Astrocyte (in vitro differentiated cells and primary cell): ENCODE results near the gene TMEM270. TPM values are rescaled to one million over a fixed set of nuclear protein-coding genes. Genes with fewer than 3 reads are reported as not detected.

Source experiments
- DNase-seq: peaks from one replicate; pipeline ENCODE4 v3.0.0-alpha.2; 2010; ENCODE audit warnings: low read depth
- FAIRE-seq: peaks from 2 replicates; lab custom pipeline; 2011; peaks lifted over from hg19 to GRCh38; lab: Jason Lieb, UNC
- H2AFZ ChIP-seq: 2 replicates; pipeline ENCODE4 v1.6.0; 2012; ENCODE audit warnings: low read depth, low read length, inconsistent platforms
- H3K27ac ChIP-seq: 2 replicates; pipeline ENCODE4 v1.5.1; 2011; ENCODE audit warnings: low read depth, low read length, inconsistent platforms
- H3K27me3 ChIP-seq: 2 replicates; pipeline ENCODE4 v1.6.0; 2011; ENCODE audit warnings: low read length, inconsistent platforms; ENCODE audit not compliant: insufficient read depth
- H3K36me3 ChIP-seq: 2 replicates; pipeline ENCODE4 v1.5.1; 2011; ENCODE audit warnings: low read length, inconsistent platforms; ENCODE audit not compliant: insufficient read depth
- H3K4me1 ChIP-seq: 2 replicates; pipeline ENCODE4 v1.5.1; 2011; ENCODE audit warnings: low read length, inconsistent platforms; ENCODE audit not compliant: insufficient read depth
- H3K4me2 ChIP-seq: 2 replicates; pipeline ENCODE4 v1.6.0; 2012; ENCODE audit warnings: low read length, inconsistent platforms
- H3K4me3 ChIP-seq: 2 replicates; pipeline ENCODE4 v1.5.1; 2011; ENCODE audit warnings: low read depth, mild to moderate bottlenecking, low read length, inconsistent platforms; ENCODE audit not compliant: insufficient read depth
- H3K79me2 ChIP-seq: 2 replicates; pipeline ENCODE4 v1.6.0; 2012; ENCODE audit warnings: mild to moderate bottlenecking, low read length, inconsistent platforms; ENCODE audit not compliant: insufficient read depth
- H3K9ac ChIP-seq: 2 replicates; pipeline ENCODE4 v1.6.0; 2012; ENCODE audit warnings: mild to moderate bottlenecking, low read length, inconsistent platforms
- H3K9me3 ChIP-seq: 2 replicates; pipeline ENCODE4 v1.5.1; 2012; ENCODE audit warnings: low read depth, mild to moderate bottlenecking, low read length, inconsistent platforms; ENCODE audit not compliant: insufficient read depth
- H4K20me1 ChIP-seq: 2 replicates; pipeline ENCODE4 v1.6.0; 2012; ENCODE audit warnings: low read length, inconsistent platforms; ENCODE audit not compliant: insufficient read depth
- H3K27ac Mint-ChIP-seq: one replicate; pipeline ENCODE4 v1.8.0; 2021; ENCODE audit warnings: mild to moderate bottlenecking, mixed read lengths; ENCODE audit not compliant: unreplicated experiment
- H3K27me3 Mint-ChIP-seq: one replicate; pipeline ENCODE4 v1.8.0; 2021; ENCODE audit warnings: low read depth, mixed read lengths; ENCODE audit not compliant: unreplicated experiment
- H3K36me3 Mint-ChIP-seq: one replicate; pipeline ENCODE4 v1.8.0; 2021; ENCODE audit warnings: low read depth, mixed read lengths; ENCODE audit not compliant: unreplicated experiment
- H3K4me1 Mint-ChIP-seq: one replicate; pipeline ENCODE4 v1.8.0; 2021; ENCODE audit warnings: low read depth, mixed read lengths; ENCODE audit not compliant: unreplicated experiment
- H3K4me3 Mint-ChIP-seq: one replicate; pipeline ENCODE4 v1.8.0; 2021; ENCODE audit warnings: mild to moderate bottlenecking, moderate library complexity, mixed read lengths; ENCODE audit not compliant: unreplicated experiment
- H3K9me3 Mint-ChIP-seq: one replicate; pipeline ENCODE4 v1.8.0; 2021; ENCODE audit warnings: mild to moderate bottlenecking, mixed read lengths; ENCODE audit not compliant: unreplicated experiment
- EZH2 ChIP-seq: IDR thresholded peaks from 2 replicates; pipeline ENCODE4 v1.6.1; 2012; ENCODE audit warnings: mild to moderate bottlenecking, low read length, inconsistent platforms; ENCODE audit not compliant: insufficient read depth
- total RNA-seq: library from RNA; stranded (reverse); gene quantifications from 2 replicates; pipeline ENCODE4 v1.2.1, GENCODE V29; 2021
- TF ChIP-seq, protein P1 (sequence below): IDR thresholded peaks from 2 replicates; pipeline ENCODE4 v1.5.1; 2011; ENCODE audit warnings: low read depth, mild to moderate bottlenecking, inconsistent platforms, low read length, moderate library complexity; ENCODE audit not compliant: insufficient read depth

TMEM270 gene
- total RNA-seq, 1 donor from 2014 or later: not detected

DNA sequence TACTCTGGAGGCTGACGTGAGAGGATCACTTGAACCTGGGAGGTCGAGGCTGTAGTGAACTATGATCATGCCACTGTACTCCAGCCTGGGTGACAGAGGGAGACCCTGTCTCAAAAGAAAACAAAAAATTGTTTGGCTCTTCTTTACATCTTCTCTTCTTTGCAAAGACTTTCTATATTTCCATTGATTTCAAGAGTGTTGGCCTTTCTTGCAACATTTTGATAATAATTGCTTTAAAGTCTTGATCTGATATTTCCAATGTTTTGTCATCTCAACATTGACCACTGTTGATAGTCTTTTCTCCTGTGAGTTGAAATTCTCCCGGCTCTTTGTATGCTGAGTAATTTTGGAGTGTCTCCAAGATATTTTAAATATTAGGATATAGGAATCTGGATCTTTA lies 48.0 kb upstream of the TMEM270 start:
- DNase-seq (no peak), FAIRE-seq (no peak)
- Mint-ChIP-seq H3K4me3 (no peak overlapping the region), H3K9me3 (peaks cover 6% of the 10 kb centered on the region), H3K4me1 (no peaks in the 10 kb centered on the region), H3K27ac (no peak overlapping the region), H3K36me3 (no peaks in the 10 kb centered on the region), H3K27me3 (peaks cover 10% of the 10 kb centered on the region)
- Histone ChIP-seq H3K79me2 (no peaks in the 10 kb centered on the region), H3K9ac (no peak overlapping the region), H3K27me3 (no peaks in the 10 kb centered on the region), H4K20me1 (no peaks in the 10 kb centered on the region), H3K9me3 (no peaks in the 10 kb centered on the region), H3K4me2 (no peak overlapping the region), H2AFZ (no peak overlapping the region), H3K4me1 (no peaks in the 10 kb centered on the region), H3K27ac (no peak overlapping the region), H3K36me3 (no peaks in the 10 kb centered on the region), H3K4me3 (no peak overlapping the region)
- TF ChIP-seq, protein P1, sequence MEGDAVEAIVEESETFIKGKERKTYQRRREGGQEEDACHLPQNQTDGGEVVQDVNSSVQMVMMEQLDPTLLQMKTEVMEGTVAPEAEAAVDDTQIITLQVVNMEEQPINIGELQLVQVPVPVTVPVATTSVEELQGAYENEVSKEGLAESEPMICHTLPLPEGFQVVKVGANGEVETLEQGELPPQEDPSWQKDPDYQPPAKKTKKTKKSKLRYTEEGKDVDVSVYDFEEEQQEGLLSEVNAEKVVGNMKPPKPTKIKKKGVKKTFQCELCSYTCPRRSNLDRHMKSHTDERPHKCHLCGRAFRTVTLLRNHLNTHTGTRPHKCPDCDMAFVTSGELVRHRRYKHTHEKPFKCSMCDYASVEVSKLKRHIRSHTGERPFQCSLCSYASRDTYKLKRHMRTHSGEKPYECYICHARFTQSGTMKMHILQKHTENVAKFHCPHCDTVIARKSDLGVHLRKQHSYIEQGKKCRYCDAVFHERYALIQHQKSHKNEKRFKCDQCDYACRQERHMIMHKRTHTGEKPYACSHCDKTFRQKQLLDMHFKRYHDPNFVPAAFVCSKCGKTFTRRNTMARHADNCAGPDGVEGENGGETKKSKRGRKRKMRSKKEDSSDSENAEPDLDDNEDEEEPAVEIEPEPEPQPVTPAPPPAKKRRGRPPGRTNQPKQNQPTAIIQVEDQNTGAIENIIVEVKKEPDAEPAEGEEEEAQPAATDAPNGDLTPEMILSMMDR: no peak
- TF ChIP-seq EZH2: no peak

DNA sequence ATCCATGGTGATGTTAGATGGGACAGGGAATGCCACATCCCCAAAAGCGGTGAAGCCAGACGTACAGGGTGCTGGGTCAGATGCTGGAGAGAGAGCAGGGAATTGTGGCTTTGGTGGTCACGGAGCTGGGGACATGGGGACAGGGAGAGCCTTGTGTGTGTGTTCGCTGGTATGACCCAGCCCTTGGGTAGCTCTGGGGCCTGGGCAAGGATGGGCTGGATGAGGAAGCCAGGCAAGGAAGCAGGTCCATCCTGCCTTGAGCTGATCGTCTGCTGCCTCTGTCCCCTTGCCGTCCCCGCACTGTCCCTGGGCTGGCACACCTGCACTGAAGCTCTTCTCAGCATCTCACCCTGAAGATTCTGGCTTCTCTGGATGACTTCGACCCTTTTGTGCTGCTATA lies 45.5 kb upstream of the TMEM270 start:
- FAIRE-seq: no peak
- H3K9ac ChIP-seq: no peak overlapping the region
- H3K4me2 ChIP-seq: no peak overlapping the region
- Mint-ChIP-seq H3K36me3 (no peaks in the 10 kb centered on the region), H3K27me3 (peaks cover 10% of the 10 kb centered on the region), H3K4me1 (no peaks in the 10 kb centered on the region), H3K4me3 (no peak overlapping the region), H3K27ac (no peak overlapping the region), H3K9me3 (peaks cover 6% of the 10 kb centered on the region)
- no peak overlapping the region for H3K27ac ChIP-seq
- H4K20me1 ChIP-seq: no peaks in the 10 kb centered on the region
- H3K27me3 ChIP-seq: no peaks in the 10 kb centered on the region
- no peak overlapping the region for H2AFZ ChIP-seq
- no peaks in the 10 kb centered on the region for H3K9me3 ChIP-seq
- no peaks in the 10 kb centered on the region for H3K79me2 ChIP-seq
- no peak for DNase-seq
- TF ChIP-seq EZH2: no peak
- TF ChIP-seq, protein P1: no peak
- no peak overlapping the region for H3K4me3 ChIP-seq
- H3K36me3 ChIP-seq: no peaks in the 10 kb centered on the region
- no peaks in the 10 kb centered on the region for H3K4me1 ChIP-seq

DNA sequence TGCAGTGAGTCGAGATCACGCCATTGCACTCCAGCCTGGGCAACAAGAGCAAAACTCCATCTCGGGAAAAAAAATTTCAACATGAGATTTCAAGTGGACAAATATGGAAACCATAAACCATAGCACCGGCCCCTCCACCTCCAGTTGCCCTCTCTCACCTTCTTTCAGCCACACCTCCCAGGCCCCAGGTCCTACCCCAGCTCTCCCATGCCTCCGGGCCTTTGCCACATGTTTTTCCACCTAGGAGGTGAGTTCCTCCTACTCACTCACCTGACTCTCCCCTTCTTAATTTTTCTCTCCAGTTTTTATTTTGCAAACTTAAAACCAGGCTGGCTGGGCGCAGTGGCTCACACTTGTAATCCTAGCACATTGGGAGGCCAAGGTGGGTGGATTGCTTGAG lies 43.8 kb upstream of the TMEM270 start:
- Mint-ChIP-seq H3K4me1 (no peaks in the 10 kb centered on the region), H3K4me3 (no peak overlapping the region), H3K36me3 (no peaks in the 10 kb centered on the region), H3K9me3 (peaks cover 6% of the 10 kb centered on the region), H3K27me3 (peaks cover 10% of the 10 kb centered on the region), H3K27ac (no peak overlapping the region)
- no peaks in the 10 kb centered on the region for H4K20me1 ChIP-seq
- DNase-seq: no peak
- H3K79me2 ChIP-seq: no peaks in the 10 kb centered on the region
- H3K4me2 ChIP-seq: no peak overlapping the region
- no peaks in the 10 kb centered on the region for H3K9me3 ChIP-seq
- no peak for FAIRE-seq
- H3K9ac ChIP-seq: no peak overlapping the region
- TF ChIP-seq, protein P1: no peak
- no peak for TF ChIP-seq EZH2
- H3K4me3 ChIP-seq: no peak overlapping the region
- H3K27ac ChIP-seq: no peak overlapping the region
- H3K36me3 ChIP-seq: no peaks in the 10 kb centered on the region
- no peak overlapping the region for H2AFZ ChIP-seq
- H3K27me3 ChIP-seq: no peaks in the 10 kb centered on the region
- H3K4me1 ChIP-seq: peaks cover 1% of the 10 kb centered on the region
